Left lung (tissue), 10 donors: ENCODE results near the gene SLC15A4. TPM values are rescaled to one million over a fixed set of nuclear protein-coding genes. Genes with fewer than 3 reads are reported as not detected.

Experiments
- ATAC-seq: fragments of 200-7000 bp; cut with Tn5 transposase; one replicate; pipeline ENCODE4 v1.9.1; 2020; ENCODE audit warnings: moderate library complexity
- DNase-seq, 4 donors: peaks; one replicate each; pipeline ENCODE4 v3.0.0-alpha.2; 2013 to 2020
- H3K27ac ChIP-seq, 2 donors: fragments of 200-600 bp; sonication (generic) in 1 of 2; one replicate each; pipeline versions ENCODE4 v1.5.0 to v1.8.0; 2020 to 2021
- H3K27me3 ChIP-seq, 2 donors: fragments of 200-600 bp; sonication (generic) in 1 of 2; one replicate each; pipeline versions ENCODE4 v1.5.0 to v1.8.0; 2020 to 2021
- H3K36me3 ChIP-seq, 2 donors: fragments of 200-600 bp; sonication (generic) in 1 of 2; one replicate each; pipeline versions ENCODE4 v1.5.0 to v1.8.0; 2020 to 2021
- H3K4me1 ChIP-seq, 2 donors: fragments of 200-600 bp; one replicate each; pipeline ENCODE4 v1.8.0; 2021
- H3K4me3 ChIP-seq, 2 donors: fragments of 200-600 bp; sonication (generic) in 1 of 2; one replicate each; pipeline versions ENCODE4 v1.5.0 to v1.8.0; 2020 to 2021; ENCODE audit warnings: mild to moderate bottlenecking in 1 of 2
- H3K9me3 ChIP-seq, 2 donors: fragments of 200-600 bp; sonication (generic) in 1 of 2; one replicate each; pipeline versions ENCODE4 v1.5.0 to v1.8.0; 2020 to 2021
- intact Hi-C, 2 donors: fragments of 100-400 bp; cut with DNase I; formaldehyde crosslinking; loops; one replicate each; pipeline versions ENCODE4 v1.11.2 to v1.14.2; 2022
- polyA plus RNA-seq, 6 donors: library from polyadenylated mRNA; unstranded; fragments of 120-200 nt; gene quantifications; one replicate each; pipeline ENCODE4 v1.2.1, GENCODE V29; 2013; ENCODE audit not compliant: insufficient read length in 6 of 6
- total RNA-seq, 2 donors: library from RNA; stranded (reverse); fragmentation: NEBNext Ultra II Directional; extraction: Animal tissue kit (Norgen Biotek cat#: 25700); gene quantifications; one replicate each; pipeline ENCODE4 v1.2.1, GENCODE V29; 2021
- TF ChIP-seq, protein P1 (sequence below), 2 donors: fragments of 200-600 bp; sonication (generic) in 1 of 2; IDR thresholded peaks; one replicate each; pipeline versions ENCODE4 v1.5.0 to v1.8.0; 2021; ENCODE audit warnings: antibody characterized with exemption in 2 of 2
- donor health status: DM: no; HTN: yes; CAD: no.
- donor health status: DM: no; HTN: no; CAD: no.

The SLC15A4 gene
- total and polyA plus RNA-seq, 8 donors, result 26.5 to 38.2 (median 29.3) TPM

DNA sequence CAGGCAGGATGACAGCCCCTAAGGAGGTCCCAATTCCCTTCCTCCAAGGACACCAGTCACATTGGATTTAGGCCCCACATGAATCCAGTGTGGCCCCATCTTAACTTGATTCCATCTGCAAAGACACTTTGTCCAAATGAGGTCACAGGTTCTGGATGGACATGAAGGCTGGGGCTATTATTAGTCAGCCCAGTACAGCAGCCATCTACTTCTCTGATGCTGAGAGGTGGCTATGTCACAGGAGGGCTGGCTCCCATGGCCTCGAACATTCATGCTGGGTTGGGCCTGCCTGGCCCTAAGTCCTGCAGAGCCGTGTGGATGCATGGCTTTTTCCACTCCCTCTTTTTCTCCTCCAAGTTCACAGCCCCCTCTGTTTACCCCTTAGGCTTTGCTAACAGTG, 35.9 kb downstream of the SLC15A4 start:
- Histone ChIP-seq H3K9me3 (no peaks in the 10 kb centered on the region), H3K4me1 (peaks cover 0 to 25% of the 10 kb centered on the region in 2 donors), H3K4me3 (no peak overlapping the region), H3K27me3 (no peaks in the 10 kb centered on the region), H3K27ac (no peak overlapping the region), H3K36me3 (peaks cover 0 to 22% of the 10 kb centered on the region in 2 donors)
- DNase-seq (no peak), ATAC-seq (no peak)
- TF ChIP-seq, protein P1, sequence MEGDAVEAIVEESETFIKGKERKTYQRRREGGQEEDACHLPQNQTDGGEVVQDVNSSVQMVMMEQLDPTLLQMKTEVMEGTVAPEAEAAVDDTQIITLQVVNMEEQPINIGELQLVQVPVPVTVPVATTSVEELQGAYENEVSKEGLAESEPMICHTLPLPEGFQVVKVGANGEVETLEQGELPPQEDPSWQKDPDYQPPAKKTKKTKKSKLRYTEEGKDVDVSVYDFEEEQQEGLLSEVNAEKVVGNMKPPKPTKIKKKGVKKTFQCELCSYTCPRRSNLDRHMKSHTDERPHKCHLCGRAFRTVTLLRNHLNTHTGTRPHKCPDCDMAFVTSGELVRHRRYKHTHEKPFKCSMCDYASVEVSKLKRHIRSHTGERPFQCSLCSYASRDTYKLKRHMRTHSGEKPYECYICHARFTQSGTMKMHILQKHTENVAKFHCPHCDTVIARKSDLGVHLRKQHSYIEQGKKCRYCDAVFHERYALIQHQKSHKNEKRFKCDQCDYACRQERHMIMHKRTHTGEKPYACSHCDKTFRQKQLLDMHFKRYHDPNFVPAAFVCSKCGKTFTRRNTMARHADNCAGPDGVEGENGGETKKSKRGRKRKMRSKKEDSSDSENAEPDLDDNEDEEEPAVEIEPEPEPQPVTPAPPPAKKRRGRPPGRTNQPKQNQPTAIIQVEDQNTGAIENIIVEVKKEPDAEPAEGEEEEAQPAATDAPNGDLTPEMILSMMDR (IDR thresholded peaks at IDR 0.05), result no peak
- intact Hi-C loops, result no loop called here

DNA sequence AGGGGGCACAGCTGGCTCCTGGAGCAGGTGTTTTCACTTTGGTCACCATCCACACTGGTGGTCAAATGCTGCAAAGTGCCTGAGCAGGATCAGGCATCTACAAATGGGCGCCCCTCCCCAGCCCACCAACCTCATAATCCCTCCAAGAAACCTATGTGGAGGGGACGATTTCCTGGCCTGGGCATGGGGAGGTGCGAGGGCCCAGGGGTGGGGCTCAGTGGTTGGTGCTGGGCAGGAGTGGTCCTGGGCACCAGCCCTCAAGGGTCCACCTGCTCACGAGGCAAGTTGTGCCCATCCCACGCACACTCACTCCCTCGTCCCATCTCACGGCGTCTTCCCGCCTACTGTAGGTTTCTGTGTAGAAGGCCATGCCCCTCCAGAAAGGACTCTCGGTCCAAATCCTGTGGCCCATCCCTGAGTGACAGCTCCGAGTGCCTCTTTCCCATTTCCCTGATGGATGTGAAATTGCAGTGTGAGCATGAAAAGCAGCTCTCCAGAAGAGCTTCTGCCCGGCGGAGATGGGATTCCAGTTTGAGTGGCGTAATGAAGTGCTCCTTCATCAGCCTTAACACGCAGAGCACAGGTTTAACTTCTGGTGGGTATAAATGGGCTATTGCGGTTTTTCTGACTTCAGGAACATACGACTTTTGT, 36.9 kb downstream of the SLC15A4 start:
- no peak overlapping the region for H3K27ac ChIP-seq
- no peaks in the 10 kb centered on the region for H3K9me3 ChIP-seq
- TF ChIP-seq, protein P1 (IDR thresholded peaks at IDR 0.05), result no peak
- DNase-seq (no peak), ATAC-seq (no peak)
- intact Hi-C loops, result no loop called here
- peaks cover 0 to 19% of the 10 kb centered on the region in 2 donors for H3K4me1 ChIP-seq
- H3K36me3 ChIP-seq, result peaks cover 0 to 12% of the 10 kb centered on the region in 2 donors
- H3K4me3 ChIP-seq, result no peak overlapping the region
- H3K27me3 ChIP-seq, result no peaks in the 10 kb centered on the region

DNA sequence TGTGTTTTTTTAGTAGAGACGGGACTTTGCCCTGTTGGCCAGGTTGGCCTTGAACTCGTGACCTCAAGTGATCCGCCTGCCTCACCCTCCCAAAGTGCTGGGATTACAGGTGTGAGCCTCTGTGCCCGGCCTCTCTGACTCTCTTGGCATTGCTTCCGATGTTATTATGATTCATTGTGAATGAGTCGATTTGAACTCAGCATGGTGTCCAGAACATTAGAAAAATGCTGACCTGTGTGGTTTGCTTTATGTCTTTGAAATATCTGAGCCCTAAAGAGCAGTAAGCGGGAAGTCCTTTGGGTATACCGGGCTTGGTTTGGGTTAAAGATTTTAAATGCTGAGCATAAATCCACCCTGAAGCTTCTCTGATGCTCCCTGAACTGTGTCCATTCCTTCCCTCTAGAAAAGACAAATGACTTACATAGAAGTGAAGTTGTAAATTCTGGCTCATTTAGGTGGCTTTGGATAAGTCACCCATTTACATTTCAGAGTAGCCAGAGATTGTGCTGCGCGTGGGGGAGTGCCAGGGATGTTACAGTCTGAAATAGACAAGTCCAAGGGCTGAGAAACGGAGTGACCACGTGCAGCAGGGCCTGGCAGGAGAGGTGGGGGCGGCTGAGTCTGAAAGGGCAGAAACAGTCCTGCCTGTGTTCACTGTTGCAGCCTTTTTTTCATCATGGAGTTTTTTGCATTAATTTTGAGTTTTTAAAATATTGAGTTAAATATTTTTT, 39.6 kb downstream of the SLC15A4 start:
- intact Hi-C loops, result no loop called here
- H3K27ac ChIP-seq, result no peak overlapping the region
- H3K4me1 ChIP-seq, result peaks cover 0 to 2% of the 10 kb centered on the region in 2 donors
- ATAC-seq (no peak), DNase-seq (no peak)
- H3K27me3 ChIP-seq, result no peaks in the 10 kb centered on the region
- peaks cover 0 to 3% of the 10 kb centered on the region in 2 donors for H3K9me3 ChIP-seq
- TF ChIP-seq, protein P1 (IDR thresholded peaks at IDR 0.05), result no peak
- H3K36me3 ChIP-seq, result no peaks in the 10 kb centered on the region
- no peak overlapping the region for H3K4me3 ChIP-seq

DNA sequence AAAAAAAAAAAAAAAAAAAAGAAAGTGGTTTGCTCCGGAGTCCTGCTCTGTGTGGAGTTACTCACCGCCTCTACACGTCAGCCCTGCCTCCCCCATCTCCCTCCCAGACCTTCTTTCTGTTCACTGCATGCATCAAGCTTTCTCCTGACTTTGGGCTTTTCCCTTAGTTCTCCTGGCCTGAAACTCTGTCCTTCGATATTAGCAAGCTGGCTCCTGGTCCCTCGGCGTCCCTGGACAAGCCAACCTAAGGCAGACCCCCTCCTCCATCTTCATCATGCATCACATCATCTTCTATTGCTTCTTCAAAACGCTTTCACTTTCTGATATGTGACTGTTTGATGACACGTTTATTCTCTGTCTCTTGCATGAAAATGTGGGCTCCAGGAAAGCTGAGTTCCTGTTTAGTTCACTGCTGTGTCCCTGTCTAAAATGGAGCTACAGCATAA, 40.6 kb downstream of the SLC15A4 start:
- H3K36me3 ChIP-seq, result no peaks in the 10 kb centered on the region
- no peaks in the 10 kb centered on the region for H3K27me3 ChIP-seq
- no peaks in the 10 kb centered on the region for H3K4me1 ChIP-seq
- TF ChIP-seq, protein P1 (IDR thresholded peaks at IDR 0.05), result no peak
- intact Hi-C loops, result no loop called here
- peaks cover 0 to 3% of the 10 kb centered on the region in 2 donors for H3K9me3 ChIP-seq
- no peak overlapping the region for H3K27ac ChIP-seq
- ATAC-seq, result peak; percentile 50
- DNase-seq, result no peak
- no peak overlapping the region for H3K4me3 ChIP-seq

DNA sequence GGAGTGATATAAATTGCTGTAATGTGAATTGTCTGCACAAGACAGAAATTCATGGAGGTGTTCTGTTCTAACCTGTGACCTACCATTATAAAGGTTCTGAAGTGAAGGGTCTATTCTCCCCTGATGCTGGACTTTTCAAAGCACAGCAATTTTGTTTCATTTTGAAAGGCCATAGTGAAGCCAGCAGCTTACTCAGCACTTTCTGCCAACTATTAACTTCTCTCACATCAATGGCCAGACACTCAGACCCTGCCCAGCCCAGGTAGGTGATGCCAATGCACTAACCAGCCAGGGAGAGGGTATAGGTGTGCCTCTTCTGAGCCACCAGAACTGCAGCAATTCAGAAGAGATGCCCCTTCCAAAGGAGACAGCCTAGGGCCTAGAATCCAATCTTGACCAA, 43.9 kb downstream of the SLC15A4 start:
- ATAC-seq, result no peak
- H3K4me1 ChIP-seq, result no peaks in the 10 kb centered on the region
- no peaks in the 10 kb centered on the region for H3K27me3 ChIP-seq
- H3K9me3 ChIP-seq, result peaks cover 0 to 3% of the 10 kb centered on the region in 2 donors
- no peak overlapping the region for H3K27ac ChIP-seq
- no peak for DNase-seq
- TF ChIP-seq, protein P1 (IDR thresholded peaks at IDR 0.05), result no peak
- intact Hi-C loops, result no loop called here
- no peaks in the 10 kb centered on the region for H3K36me3 ChIP-seq
- H3K4me3 ChIP-seq, result no peak overlapping the region
